SK-N-SH (cell line): Measurements from ENCODE around the gene AK3. TPM values are rescaled to one million over a fixed set of nuclear protein-coding genes. Genes with fewer than 3 reads are reported as not detected.

ENCODE experiments used
- CTCF ChIA-PET: fragments of 300-600, 350-600 bp; formaldehyde crosslinking; extraction: SDS; loops from one replicate; lab custom pipeline; 2021; lab: Yijun Ruan, JAX
- POLR2A ChIA-PET: fragments of 350-600 bp; sonication (Branson Sonifier 250); formaldehyde crosslinking; extraction: SDS; loops from one replicate; lab custom pipeline; 2020; ENCODE audit warnings: antibody characterized with exemption, inconsistent platforms; lab: Yijun Ruan, JAX
- DNase-seq: peaks from one replicate; pipeline ENCODE4 v3.0.0; 2012
- H2AFZ ChIP-seq: fragments of 200-600 bp; sonication (generic); 2 replicates; pipeline ENCODE4 v1.8.1; 2016; ENCODE audit warnings: antibody characterized with exemption, mild to moderate bottlenecking, low read depth
- H3F3A ChIP-seq: fragments of 200-600 bp; sonication (generic); replicated peaks from 2 replicates; pipeline ENCODE3; 2016; ENCODE audit warnings: antibody characterized with exemption, mild to moderate bottlenecking; ENCODE audit not compliant: insufficient read depth
- H3K27ac ChIP-seq, 2 experiments: fragments of 200-500 bp in 1 of 2; fragments of 200-600 bp in 1 of 2; sonication (Bioruptor generic) in 1 of 2; sonication (generic), shearing (Covaris generic) in 1 of 2; 2 replicates each; pipeline versions ENCODE4 v1.5.1 to v1.6.1; 2014 to 2016; ENCODE audit warnings: low read depth in 2 of 2, inconsistent platforms in 1 of 2, low read length in 1 of 2, mild to moderate bottlenecking in 1 of 2, mixed read lengths in 1 of 2
- H3K27me3 ChIP-seq: fragments of 200-600 bp; sonication (generic), shearing (Covaris generic); 2 replicates; pipeline ENCODE4 v1.6.1; 2016; ENCODE audit warnings: mixed run types; ENCODE audit not compliant: insufficient read depth
- H3K36me3 ChIP-seq, 2 experiments: fragments of 200-500 bp in 1 of 2; fragments of 200-600 bp in 1 of 2; sonication (Bioruptor generic) in 1 of 2; sonication (generic) in 1 of 2; replicated peaks in 1 of 2; 2 replicates each; pipeline versions ENCODE3 to v1.5.1; 2014 to 2016; ENCODE audit warnings: low read length in 1 of 2, mild to moderate bottlenecking in 1 of 2; ENCODE audit not compliant: insufficient read depth in 2 of 2, control insufficient read depth in 1 of 2
- H3K4me1 ChIP-seq, 2 experiments: fragments of 200-500 bp in 1 of 2; fragments of 200-600 bp in 1 of 2; sonication (Bioruptor generic) in 1 of 2; sonication (generic), shearing (Covaris generic) in 1 of 2; 2 replicates each; pipeline versions ENCODE4 v1.5.1 to v1.6.1; 2014 to 2016; ENCODE audit warnings: low read depth in 1 of 2, low read length in 1 of 2, mixed run types in 1 of 2; ENCODE audit not compliant: insufficient read depth in 2 of 2, control insufficient read depth in 1 of 2
- H3K4me2 ChIP-seq: fragments of 200-600 bp; sonication (generic), shearing (Covaris generic); 2 replicates; pipeline ENCODE4 v1.6.1; 2017; ENCODE audit warnings: mixed run types
- H3K4me3 ChIP-seq, 2 experiments: fragments of 200-500 bp in 1 of 2; fragments of 200-600 bp in 1 of 2; sonication (Bioruptor generic) in 1 of 2; sonication (generic), shearing (Covaris generic) in 1 of 2; 2 replicates each; pipeline versions ENCODE4 v1.5.1 to v1.8.1; 2014 to 2016; ENCODE audit warnings: low read depth in 2 of 2, inconsistent platforms in 1 of 2, low read length in 1 of 2, mild to moderate bottlenecking in 1 of 2, mixed read lengths in 1 of 2, moderate library complexity in 1 of 2
- H3K79me2 ChIP-seq: fragments of 200-600 bp; sonication (generic); 2 replicates; pipeline ENCODE4 v1.8.1; 2017; ENCODE audit warnings: mild to moderate bottlenecking; ENCODE audit not compliant: insufficient read depth
- H3K9ac ChIP-seq: fragments of 200-600 bp; sonication (generic); 2 replicates; pipeline ENCODE4 v1.6.1; 2017; ENCODE audit warnings: mixed run types
- H3K9me2 ChIP-seq: fragments of 200-600 bp; sonication (generic); 2 replicates; pipeline ENCODE4 v1.6.1; 2017; ENCODE audit warnings: mixed run types
- H3K9me3 ChIP-seq: fragments of 200-600 bp; sonication (generic); 2 replicates; pipeline ENCODE4 v1.6.1; 2017; ENCODE audit warnings: mixed run types, mild to moderate bottlenecking, moderate library complexity
- H4K20me1 ChIP-seq: fragments of 200-600 bp; sonication (generic); 2 replicates; pipeline ENCODE4 v1.6.1; 2017; ENCODE audit warnings: mild to moderate bottlenecking, mixed run types; ENCODE audit not compliant: insufficient read depth
- CHD2 ChIP-seq: fragments of 150-350 bp; IDR thresholded peaks from 2 replicates; pipeline ENCODE4 v1.6.1; 2018; ENCODE audit warnings: low read length; ENCODE audit not compliant: partially characterized antibody
- CTCF ChIP-seq: fragments of 200-600 bp; sonication (generic); IDR thresholded peaks from 2 replicates; pipeline ENCODE4 v1.6.1; 2017; ENCODE audit warnings: antibody characterized with exemption, mild to moderate bottlenecking, moderate library complexity
- ELF1 ChIP-seq: IDR thresholded peaks from 2 replicates; pipeline ENCODE4 v1.4.0; 2012
- FOXJ3 ChIP-seq: sonication (generic); formaldehyde crosslinking; IDR thresholded peaks from 2 replicates; pipeline ENCODE4 v1.5.1; 2020; ENCODE audit warnings: mild to moderate bottlenecking, missing genetic modification reagents
- GATA2 ChIP-seq: sonication (generic); formaldehyde crosslinking; IDR thresholded peaks from 2 replicates; pipeline ENCODE4 v1.5.0; 2020; ENCODE audit warnings: mild to moderate bottlenecking, missing genetic modification reagents
- IRF3 ChIP-seq: fragments of 150-350 bp; IDR thresholded peaks from 2 replicates; pipeline ENCODE4 v1.6.1; 2016; ENCODE audit warnings: mild to moderate bottlenecking, low read depth, low read length
- JUND ChIP-seq: IDR thresholded peaks from 2 replicates; pipeline ENCODE4 v1.4.0; 2012
- MEF2A ChIP-seq: IDR thresholded peaks from 2 replicates; pipeline ENCODE4 v1.4.0; 2012; ENCODE audit warnings: low read depth, borderline replicate concordance
- MXI1 ChIP-seq: IDR thresholded peaks from 2 replicates; pipeline ENCODE4 v1.6.1; 2012; ENCODE audit warnings: mild to moderate bottlenecking, low read depth, low read length, improper control_type of control experiment
- NRF1 ChIP-seq: IDR thresholded peaks from 2 replicates; pipeline ENCODE4 v1.6.1; 2012; ENCODE audit warnings: low read depth, mild to moderate bottlenecking, low read length
- RAD21 ChIP-seq: IDR thresholded peaks from 2 replicates; pipeline ENCODE4 v1.6.1; 2012; ENCODE audit warnings: mild to moderate bottlenecking, low read length
- REST ChIP-seq: IDR thresholded peaks from 2 replicates; pipeline ENCODE4 v1.6.1; 2012; ENCODE audit warnings: mild to moderate bottlenecking, low read depth, low read length, moderate library complexity
- RFX5 ChIP-seq: IDR thresholded peaks from 2 replicates; pipeline ENCODE4 v1.6.1; 2012; ENCODE audit warnings: mild to moderate bottlenecking, improper control_type of control experiment, low read length
- SIN3A ChIP-seq: IDR thresholded peaks from 2 replicates; pipeline ENCODE4 v1.6.1; 2012; ENCODE audit warnings: low read depth, mild to moderate bottlenecking, low read length, moderate library complexity, borderline replicate concordance
- SMC3 ChIP-seq: IDR thresholded peaks from 2 replicates; pipeline ENCODE4 v1.6.1; 2012; ENCODE audit warnings: low read depth, low read length, improper control_type of control experiment
- TAF1 ChIP-seq: IDR thresholded peaks from 2 replicates; pipeline ENCODE4 v1.6.1; 2012; ENCODE audit warnings: low read depth, mild to moderate bottlenecking, low read length, moderate library complexity, borderline replicate concordance
- TCF12 ChIP-seq: IDR thresholded peaks from 2 replicates; pipeline ENCODE4 v1.4.0; 2012
- YY1 ChIP-seq: IDR thresholded peaks from 2 replicates; pipeline ENCODE4 v1.4.0; 2012; ENCODE audit warnings: low read depth, mild to moderate bottlenecking
- WGBS: methylation state at CpG from one replicate; pipeline ENCODE4 v1.1.6; 2017; ENCODE audit warnings: low lambda C conversion rate; 5-methylcytosine and 5-hydroxymethylcytosine counted together
- polyA plus RNA-seq, 3 experiments: library from polyadenylated mRNA; depleted of rRNA; stranded (reverse); fragments of >200 nt; gene quantifications; 2 replicates each; pipeline ENCODE4 v1.2.3, GENCODE V29; 2012

AK3 gene
- polyA plus RNA-seq, 1 of the 3 experiments (the other 2 are of a cell fraction), result 20.6 TPM

- no peak overlapping the region for H3K4me2 ChIP-seq
- peaks cover 21% of the 10 kb centered on the region for H3K79me2 ChIP-seq
- H3K9me3 ChIP-seq, result no peaks in the 10 kb centered on the region
- WGBS, result 96% methylated on average over 3 of the region's 3 CpGs
- H3K4me3 ChIP-seq, result no peak overlapping the region
- no peak for DNase-seq
- H2AFZ ChIP-seq, result no peak overlapping the region
- H3K27me3 ChIP-seq, result no peaks in the 10 kb centered on the region
- CTCF ChIA-PET, result no interaction called here
- no peaks in the 10 kb centered on the region for H4K20me1 ChIP-seq
- H3F3A ChIP-seq, result peaks cover 6% of the 10 kb centered on the region
- H3K36me3 ChIP-seq, result peaks cover 59 to 75% of the 10 kb centered on the region in 2 experiments
- no peak overlapping the region for H3K27ac ChIP-seq
- H3K9ac ChIP-seq, result no peak overlapping the region
- H3K4me1 ChIP-seq, result no peaks in the 10 kb centered on the region; a peak in 1 of 4 replicates
- TF ChIP-seq RFX5 (no peak), JUND (no peak), MXI1 (no peak), MEF2A (no peak), TCF12 (no peak), SMC3 (no peak), RAD21 (no peak), CTCF (no peak), IRF3 (no peak), YY1 (no peak), SIN3A (no peak), FOXJ3 (no peak), TAF1 (no peak), GATA2 (no peak), REST (no peak), ELF1 (no peak), NRF1 (no peak), CHD2 (no peak)
- no peaks in the 10 kb centered on the region for H3K9me2 ChIP-seq
- POLR2A ChIA-PET, result no interaction called here
Measured at GRCh38 chr9:4700091-4700490, 40.9 kb downstream of the AK3 start.
